NCI-H1105 (cell line): ENCODE measurements around the gene RDX.

Experiments used
- DNase-seq: peaks from one replicate; lab custom pipeline; 2025; lab: John Stamatoyannopoulos, UW

RDX gene

DNA sequence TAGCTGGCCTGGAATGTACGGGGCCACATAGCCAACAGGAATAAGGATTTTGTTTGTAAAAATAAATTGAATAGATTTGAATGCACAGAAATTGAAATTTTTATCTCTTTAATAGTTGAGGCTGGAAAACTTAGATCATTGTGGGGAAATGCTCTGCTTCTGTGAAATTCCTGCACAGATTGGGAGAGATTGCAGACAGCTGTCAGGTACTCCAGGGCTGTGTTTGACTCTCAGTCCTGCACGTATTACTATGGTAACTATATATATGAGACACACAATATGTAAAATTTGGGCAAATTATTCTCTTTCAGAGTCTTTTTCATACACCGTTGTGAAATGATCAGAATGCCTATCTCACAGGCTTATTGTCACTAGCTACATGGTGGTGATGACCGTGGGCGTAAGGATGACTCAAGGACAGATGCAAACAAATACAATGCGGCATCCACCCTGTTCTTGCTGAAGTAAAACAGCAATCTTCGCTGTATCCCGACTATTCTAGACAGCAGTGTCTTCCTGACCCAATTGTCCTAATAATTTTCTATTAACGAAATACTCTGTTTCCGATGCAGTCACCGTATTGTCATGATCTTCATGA lies 123.8 kb downstream of the RDX start:
- no peak for DNase-seq

- no peak for DNase-seq
These were observed 126.7 kb downstream of the RDX start for GRCh38 chr11:110169738-110170137.

GRCh38 chr11:110168033-110168803 lies 128.2 kb downstream of the RDX start:
- DNase-seq: no peak

DNA sequence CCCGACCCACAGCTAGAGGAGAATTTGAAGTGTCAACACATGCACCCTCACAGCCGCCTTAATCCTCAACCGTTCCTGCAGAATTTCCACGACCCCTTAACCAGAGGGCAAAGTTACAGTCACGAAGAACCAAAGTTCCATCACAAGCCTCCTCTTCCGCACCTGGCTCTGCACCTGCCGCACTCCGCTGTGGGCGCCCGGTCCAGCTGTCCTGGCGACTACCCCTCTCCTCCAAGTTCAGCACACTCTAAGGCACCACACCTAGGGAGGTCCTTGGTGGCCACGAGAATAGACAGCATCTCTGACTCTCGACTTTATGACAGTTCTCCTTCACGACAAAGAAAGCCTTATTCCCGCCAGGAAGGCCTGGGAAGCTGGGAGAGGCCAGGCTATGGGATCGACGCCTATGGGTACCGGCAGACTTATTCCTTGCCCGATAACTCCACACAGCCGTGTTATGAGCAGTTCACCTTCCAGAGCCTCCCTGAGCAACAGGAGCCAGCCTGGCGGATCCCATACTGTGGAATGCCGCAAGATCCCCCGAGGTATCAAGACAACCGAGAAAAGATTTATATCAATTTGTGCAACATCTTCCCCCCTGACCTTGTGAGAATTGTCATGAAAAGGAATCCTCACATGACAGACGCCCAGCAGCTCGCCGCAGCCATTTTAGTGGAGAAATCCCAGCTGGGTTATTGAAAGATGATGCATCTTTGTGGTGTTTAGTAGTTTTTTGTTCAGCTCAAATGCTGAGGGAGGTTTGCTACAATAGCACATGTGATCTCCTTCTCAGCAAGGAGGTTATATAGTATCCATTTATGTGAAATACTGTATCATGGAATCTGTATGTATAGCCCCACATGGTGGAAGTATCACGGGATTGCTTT lies 131.1 kb downstream of the RDX start:
- no peak for DNase-seq

- DNase-seq: no peak
These were observed 134.2 kb downstream of the RDX start for GRCh38 chr11:110162216-110162615.

DNA sequence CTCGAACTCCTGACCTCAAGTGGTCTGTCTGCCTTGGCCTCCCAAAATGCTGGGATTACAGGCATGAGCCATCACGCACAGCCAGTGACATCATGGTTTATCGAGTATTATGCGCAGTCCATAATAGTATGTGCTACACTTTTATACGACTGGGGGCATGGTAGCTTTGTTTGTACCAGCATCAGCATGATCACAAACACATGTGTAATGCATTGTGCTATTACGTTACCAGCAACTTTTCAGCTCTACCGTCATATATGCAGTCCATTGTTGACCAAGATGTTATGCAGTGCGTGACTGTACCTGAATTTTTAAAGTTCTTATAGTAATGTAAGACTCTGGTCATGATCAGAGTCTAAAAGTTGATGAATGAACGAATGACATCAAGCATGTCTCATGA lies 135.4 kb downstream of the RDX start:
- no peak for DNase-seq

- DNase-seq: no peak
These were observed 136.0 kb downstream of the RDX start for GRCh38 chr11:110160437-110160836.

GRCh38 chr11:110160016-110160415 lies 136.4 kb downstream of the RDX start:
- DNase-seq: no peak

GRCh38 chr11:110159476-110159875 lies 136.9 kb downstream of the RDX start:
- no peak for DNase-seq

DNA sequence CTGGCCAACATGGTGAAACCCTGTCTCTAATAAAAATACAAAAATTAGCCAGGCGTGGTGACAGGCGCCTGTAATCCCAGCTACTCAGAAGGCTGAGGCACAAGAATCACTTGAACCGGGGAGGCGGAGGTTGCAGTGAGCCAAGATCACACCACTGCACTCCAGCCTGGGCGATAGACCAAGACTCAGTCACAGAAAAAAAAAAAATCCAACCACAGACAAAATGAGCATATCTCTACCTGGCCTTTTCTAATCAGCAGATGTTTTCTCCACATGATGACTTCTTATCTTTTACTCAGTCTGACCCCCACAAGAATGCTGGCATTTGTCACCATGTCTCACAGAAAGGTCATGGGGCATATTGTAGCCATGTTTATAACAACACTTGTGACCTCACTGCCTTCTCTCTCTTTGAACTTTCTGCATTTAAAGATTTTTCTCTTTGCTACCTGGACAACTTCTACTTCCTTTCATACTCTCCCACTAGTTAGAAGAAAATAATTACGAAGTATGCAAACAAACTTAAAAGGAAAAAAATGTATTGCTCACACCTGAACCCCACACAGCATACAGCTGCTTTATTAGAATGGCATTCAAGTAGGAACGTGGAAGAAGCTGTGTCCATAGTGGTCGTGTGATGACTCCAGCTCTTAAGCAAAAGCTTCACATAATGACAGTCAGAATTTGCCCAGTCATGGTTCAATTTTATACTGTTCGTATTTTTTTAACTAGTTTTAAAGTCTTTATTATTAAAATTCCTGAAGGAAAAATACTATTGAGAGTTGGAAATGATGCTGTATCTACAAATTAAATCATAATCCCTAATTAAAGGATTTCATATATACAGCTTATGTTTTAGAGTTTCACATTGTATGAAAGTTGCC lies 137.9 kb downstream of the RDX start:
- no peak for DNase-seq

DNA sequence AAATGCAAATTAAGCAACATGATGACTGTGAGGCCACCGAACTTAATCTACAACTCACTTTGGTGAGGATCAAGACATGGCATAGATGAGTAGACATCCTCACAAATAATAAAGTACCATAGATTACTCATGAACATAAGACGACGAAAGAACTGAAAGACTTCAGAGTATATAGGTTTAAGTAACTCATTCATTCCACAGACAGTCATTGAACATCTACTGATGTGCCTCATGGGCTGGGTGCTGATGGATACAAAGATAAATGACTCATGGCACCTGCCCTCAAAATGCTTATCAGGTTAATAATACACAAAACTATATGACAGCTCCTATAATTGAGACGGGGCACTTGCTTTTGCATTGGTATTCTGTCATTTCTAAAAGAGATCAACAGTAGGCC lies 139.9 kb downstream of the RDX start:
- no peak for DNase-seq

DNA sequence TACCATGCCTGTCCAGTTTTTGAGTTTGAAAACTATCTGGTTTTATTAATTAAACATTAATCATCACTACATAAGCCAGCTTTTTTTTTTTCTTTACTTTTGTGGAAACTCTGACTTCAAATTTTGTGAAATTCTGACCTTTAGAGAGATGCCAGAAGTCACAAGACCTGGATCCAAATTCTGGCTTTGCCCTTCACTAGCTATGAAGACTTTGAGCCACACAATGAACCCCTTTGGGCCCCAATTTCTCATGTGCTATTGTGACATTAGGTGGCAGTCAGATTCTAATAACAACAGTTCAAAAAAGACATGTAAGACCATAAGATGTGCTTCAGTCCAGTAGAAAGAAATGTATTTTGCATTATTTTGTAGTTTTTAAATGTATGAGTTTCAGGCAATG lies 142.9 kb downstream of the RDX start:
- no peak for DNase-seq

- DNase-seq: no peak
These were observed 144.2 kb downstream of the RDX start for GRCh38 chr11:110152199-110152598.

DNA sequence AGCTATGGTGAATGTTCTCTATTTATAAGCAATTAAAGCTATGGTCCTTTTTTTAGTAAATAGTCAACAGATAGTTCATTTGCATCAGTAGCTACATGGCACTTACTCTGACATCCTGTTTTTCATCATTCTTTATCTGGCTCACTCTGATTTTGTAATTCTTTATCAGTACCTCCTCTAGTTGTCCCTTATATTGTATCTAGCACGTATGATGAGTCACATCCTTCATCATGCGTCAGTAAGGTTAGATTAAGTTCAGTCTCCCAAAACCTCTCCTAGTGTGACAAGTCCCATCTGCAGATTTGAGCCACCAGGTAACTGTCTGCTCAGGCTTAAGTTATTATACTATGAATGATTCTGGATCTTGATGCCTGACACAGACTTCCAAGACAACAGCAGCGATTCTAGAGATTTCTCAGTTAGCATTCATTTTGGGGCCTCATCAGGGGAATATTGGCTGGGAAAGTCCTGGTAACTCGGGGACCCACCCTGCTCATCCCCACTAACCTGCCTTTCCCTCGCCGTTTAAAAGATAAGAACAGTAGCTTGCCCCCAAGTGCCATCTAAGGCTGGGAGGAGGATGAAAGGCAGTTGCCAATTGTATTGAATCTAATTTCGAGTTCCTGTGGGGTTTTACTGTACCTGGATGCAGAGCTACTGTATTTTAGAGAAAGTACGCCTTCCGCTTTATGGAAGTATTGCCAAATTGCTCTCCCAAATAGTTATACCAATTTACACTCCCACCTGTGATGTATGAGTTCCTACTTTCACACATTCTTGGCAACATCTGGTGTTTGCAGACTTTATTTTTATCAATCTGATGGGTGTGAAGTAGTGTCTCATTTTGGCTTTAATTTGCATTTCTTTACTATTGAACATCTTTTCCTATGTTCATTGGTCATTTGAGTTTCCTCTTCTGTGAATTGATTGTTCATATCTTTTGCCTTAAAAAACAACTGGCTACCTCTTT lies 147.4 kb downstream of the RDX start:
- no peak for DNase-seq

- no peak for DNase-seq
These were observed 148.3 kb downstream of the RDX start for GRCh38 chr11:110147962-110148709.

- no peak for DNase-seq
These were observed 154.6 kb downstream of the RDX start for GRCh38 chr11:110141812-110142211.

GRCh38 chr11:110134110-110134509 lies 162.3 kb downstream of the RDX start:
- DNase-seq: peak; percentile 90

GRCh38 chr11:110133160-110133559 lies 163.3 kb downstream of the RDX start:
- DNase-seq: no peak

GRCh38 chr11:110131386-110132123 lies 164.9 kb downstream of the RDX start:
- DNase-seq: peak; percentile 41
